OCI-M2 (cell line): ENCODE measurements around the gene B3GAT3.
A peak's percentile ranks its signal among the peaks of the same experiment; 100 is the strongest.
"Not testable (repeated sequence)": the region's sequence is repeated elsewhere in the genome, so short reads cannot be mapped to it uniquely, and the experiment has no call there.

Experiments used
- DNase-seq: peaks from one replicate; lab custom pipeline; 2025; ENCODE audit not compliant: unreplicated experiment; lab: John Stamatoyannopoulos, UW

B3GAT3 gene

GRCh38 chr11:62621567-62622470 is at the start of gene B3GAT3:
Gene B3GAT3 (minus strand): TSS chr11:62621986. CDS start chr11:62621947, 39 bp downstream.
- peak; percentile 87 for DNase-seq

GRCh38 chr11:62671236-62671607 is 49.4 kb upstream of the B3GAT3 start:
- no peak for DNase-seq

GRCh38 chr11:62669420-62670161 is 47.8 kb upstream of the B3GAT3 start:
- DNase-seq, result no peak

GRCh38 chr11:62667460-62667859 is 45.7 kb upstream of the B3GAT3 start:
- no peak for DNase-seq

GRCh38 chr11:62666259-62666926 is 44.6 kb upstream of the B3GAT3 start:
- no peak for DNase-seq

- DNase-seq, result no peak
Observed at GRCh38 chr11:62665599-62666258, 43.9 kb upstream of the B3GAT3 start.

GRCh38 chr11:62665075-62665598 is 43.4 kb upstream of the B3GAT3 start, which contains the start of the genes C11orf98 and CSKMT:
Gene C11orf98 (minus strand): TSS chr11:62665210. CDS start chr11:62665169, 41 bp downstream.
Gene CSKMT (plus strand): TSS chr11:62665312. CDS start chr11:62665880, 568 bp downstream.
- DNase-seq, result peak; percentile 79

- DNase-seq, result no peak
Observed at GRCh38 chr11:62664405-62665074, 42.8 kb upstream of the B3GAT3 start.

GRCh38 chr11:62656796-62657429 is 35.1 kb upstream of the B3GAT3 start:
- no peak for DNase-seq

GRCh38 chr11:62654297-62654696 is 32.5 kb upstream of the B3GAT3 start:
- no peak for DNase-seq

- DNase-seq, result no peak
Observed at GRCh38 chr11:62652161-62653006, 30.6 kb upstream of the B3GAT3 start.

GRCh38 chr11:62650283-62650682 is 28.5 kb upstream of the B3GAT3 start:
- not testable (repeated sequence) for DNase-seq

GRCh38 chr11:62649486-62649885 is 27.7 kb upstream of the B3GAT3 start:
- no peak for DNase-seq

GRCh38 chr11:62648967-62649364 is 27.2 kb upstream of the B3GAT3 start:
- DNase-seq, result no peak

- DNase-seq, result no peak
Observed at GRCh38 chr11:62648185-62648966, 26.6 kb upstream of the B3GAT3 start.

GRCh38 chr11:62647609-62648005 is 25.8 kb upstream of the B3GAT3 start:
- DNase-seq, result no peak

- no peak for DNase-seq
Observed at GRCh38 chr11:62646825-62647608, 25.2 kb upstream of the B3GAT3 start.
